HG02870 (cell line): ENCODE measurements around the gene DMBT1.

ENCODE experiments used
- ATAC-seq: cut with Tn5 transposase; IDR thresholded peaks from one replicate; pipeline ENCODE4 v1.9.1; 2021; ENCODE audit warnings: mild to moderate bottlenecking, moderate library complexity; ENCODE audit not compliant: unreplicated experiment

The DMBT1 gene

DNA sequence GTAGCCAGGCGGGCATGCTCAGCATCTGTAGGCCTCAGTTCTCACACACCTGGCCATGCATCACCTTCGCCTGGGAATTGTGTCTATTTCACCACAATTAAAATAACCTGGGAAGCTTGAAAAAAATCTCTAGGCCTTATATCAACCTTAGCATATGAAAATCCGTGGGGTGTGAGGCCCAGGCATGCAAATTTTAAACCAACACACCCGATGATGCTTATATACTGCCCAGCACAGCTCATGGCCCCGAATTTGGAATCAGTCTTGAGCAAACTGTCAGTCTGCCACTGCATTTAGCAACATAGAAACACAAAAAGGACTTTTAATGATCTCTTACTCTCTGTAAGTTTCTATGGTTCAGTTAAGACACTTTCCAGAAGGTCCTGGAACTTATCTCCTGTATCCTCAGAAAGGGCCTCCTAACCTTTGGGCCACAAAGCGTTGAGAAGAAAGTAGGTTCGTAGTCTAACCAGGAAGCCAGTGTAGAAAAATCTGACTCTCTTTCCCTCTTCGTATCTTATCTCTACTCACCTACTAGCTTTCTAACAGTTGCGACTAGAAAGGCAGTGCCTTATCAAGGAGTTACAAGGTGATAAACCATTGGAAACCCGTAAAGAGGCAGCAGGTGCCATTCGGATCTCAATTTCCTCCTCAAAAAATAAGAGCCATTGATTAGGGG, 12.0 kb upstream of the DMBT1 start:
- ATAC-seq, result no peak

GRCh38 chr10:122549636-122550035, 10.9 kb upstream of the DMBT1 start:
- ATAC-seq, result no peak

DNA sequence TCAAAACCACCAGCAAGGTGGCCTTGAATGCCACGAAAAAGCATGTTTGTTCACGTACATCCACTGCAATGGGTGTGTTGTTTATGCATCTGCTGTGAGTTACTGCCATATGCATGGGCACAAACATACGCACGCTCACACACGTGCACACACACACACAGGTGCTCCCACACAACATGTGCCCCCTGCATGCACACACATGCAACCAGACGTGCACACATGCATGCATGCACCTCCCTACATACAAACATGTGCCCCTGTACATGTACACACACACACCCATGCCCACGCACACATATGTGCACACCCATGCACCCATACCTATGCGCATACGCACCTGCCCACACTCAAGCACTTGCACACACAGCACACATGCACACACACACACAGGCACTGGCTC, 10.1 kb upstream of the DMBT1 start:
- ATAC-seq, result no peak

- no peak for ATAC-seq
Measured at GRCh38 chr10:122550983-122551382, 9.6 kb upstream of the DMBT1 start.

DNA sequence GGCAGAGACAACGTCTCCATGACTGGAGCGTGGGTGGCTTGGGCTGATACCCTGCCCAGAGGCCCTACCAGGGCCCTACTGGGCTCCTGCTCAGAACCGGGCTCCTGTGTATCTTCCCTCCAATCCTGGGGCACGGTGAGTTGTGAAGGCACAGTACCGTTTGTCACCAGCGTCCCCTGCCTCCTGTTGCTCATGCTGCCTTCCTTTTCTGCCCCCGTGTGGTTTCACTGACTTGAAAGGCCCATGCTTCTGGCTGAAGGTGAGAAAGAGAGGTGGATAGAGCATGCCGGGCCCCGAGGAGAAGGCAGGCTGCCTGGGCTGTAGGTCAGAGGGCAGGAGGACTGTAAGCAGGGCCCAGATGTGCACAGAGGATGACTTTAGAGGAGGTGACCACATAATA, 9.1 kb upstream of the DMBT1 start:
- ATAC-seq, result no peak

GRCh38 chr10:122553341-122553740, 7.2 kb upstream of the DMBT1 start:
- ATAC-seq, result no peak

DNA sequence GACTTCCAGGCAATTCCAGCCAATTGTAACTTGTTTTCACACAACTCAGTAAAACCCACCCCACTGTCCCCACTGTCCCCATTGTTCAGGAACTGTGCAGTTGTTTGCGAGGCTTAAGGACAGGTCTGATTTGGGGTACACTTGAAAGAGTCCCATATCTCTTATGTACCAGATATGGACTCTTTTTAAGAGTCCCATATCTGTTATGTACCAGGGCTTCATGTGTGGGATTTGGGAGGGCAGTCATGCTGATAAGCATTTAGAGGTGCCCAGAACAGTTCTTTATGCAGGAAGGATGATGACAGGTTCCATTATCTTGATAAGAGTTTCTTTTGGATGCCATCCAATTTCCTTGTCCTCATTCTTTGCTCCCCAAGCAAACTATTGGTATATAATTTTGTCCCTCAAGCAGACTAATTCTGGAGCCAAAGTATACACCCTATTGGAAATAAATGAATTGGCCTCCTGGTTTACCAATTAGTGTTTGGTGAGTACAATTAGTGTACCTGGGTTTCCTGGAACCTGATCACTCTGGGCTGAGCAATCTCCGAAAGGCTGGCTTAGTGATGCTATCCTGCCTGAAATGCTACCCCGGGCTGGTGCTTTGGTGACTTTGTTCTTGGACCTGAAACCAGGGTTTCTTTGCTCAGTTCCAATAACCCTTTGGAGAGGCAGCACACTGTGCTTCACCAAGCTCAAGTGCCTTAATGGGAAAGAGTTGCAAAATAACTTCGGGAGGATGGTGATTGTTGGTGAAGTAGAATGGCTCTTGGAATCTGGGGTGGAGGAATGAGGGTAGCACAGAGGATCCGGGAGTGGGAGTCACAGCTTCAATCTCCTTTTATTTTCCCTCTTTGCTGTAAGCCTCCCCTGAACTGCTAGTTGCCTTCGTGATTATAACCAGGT, 6.2 kb upstream of the DMBT1 start:
- no peak for ATAC-seq

DNA sequence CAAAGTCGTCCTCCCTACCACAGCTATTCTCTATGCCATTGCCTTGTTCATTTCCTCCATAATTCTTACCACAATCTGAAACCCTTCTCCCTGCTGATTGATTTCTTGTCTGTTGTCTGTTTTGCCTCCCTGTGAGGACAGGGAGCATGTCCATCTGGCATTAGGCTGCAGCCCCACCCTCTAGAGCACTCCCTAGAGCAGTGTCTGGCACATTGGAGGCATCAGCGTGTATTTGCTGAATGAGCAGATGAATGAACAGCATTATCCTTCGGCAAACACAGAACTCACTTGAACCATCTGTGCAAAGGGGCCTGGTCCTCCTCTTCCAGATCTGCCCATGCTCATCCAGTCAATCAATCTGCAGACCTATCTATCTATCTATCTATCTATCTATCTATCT, 5.1 kb upstream of the DMBT1 start:
- no peak for ATAC-seq

GRCh38 chr10:122557516-122557915, 3.0 kb upstream of the DMBT1 start:
- no peak for ATAC-seq

GRCh38 chr10:122558452-122558851, 2.1 kb upstream of the DMBT1 start:
- no peak for ATAC-seq

- no peak for ATAC-seq
Measured at GRCh38 chr10:122559228-122559627, 1.3 kb upstream of the DMBT1 start.

GRCh38 chr10:122561212-122561611, 658 bp downstream of the DMBT1 start:
- no peak for ATAC-seq

DNA sequence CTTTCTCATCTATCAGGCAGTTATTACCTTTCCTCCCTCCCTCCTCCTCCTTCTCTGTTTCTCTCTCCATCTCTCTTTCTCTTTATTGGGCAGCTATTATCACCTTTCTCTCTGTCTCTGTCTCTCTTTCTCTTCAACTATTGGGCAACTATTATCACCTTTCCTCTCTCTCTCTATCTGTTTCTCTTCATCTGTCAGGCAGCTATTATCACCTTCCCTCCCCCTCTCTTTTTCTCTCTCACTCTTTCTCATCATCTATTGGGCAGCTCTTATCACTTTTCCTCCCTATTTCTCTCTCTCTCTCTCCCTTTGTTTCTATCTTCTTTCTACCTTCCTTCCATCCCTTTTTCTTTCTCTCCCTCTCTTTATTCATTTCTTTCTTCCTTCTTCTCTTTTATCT, 1.2 kb downstream of the DMBT1 start:
- no peak for ATAC-seq

DNA sequence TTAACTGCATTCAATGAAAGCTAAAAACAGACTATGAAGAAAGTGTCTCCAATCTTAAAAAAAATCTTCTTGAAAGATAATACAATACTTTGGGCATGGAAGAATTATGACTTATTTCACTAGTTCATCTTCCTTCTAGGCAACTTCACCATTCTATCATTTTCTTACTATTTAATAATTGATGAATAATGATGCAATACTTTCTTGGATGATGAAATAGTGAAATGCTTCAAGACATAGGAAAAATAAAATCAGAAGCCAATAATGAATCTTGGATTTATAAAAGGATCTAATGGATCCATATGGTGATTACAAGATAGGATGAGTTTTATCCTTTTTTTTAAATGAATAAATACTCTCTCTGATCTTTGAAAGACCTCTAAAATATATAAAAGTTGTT, 4.4 kb downstream of the DMBT1 start:
- ATAC-seq, result no peak

DNA sequence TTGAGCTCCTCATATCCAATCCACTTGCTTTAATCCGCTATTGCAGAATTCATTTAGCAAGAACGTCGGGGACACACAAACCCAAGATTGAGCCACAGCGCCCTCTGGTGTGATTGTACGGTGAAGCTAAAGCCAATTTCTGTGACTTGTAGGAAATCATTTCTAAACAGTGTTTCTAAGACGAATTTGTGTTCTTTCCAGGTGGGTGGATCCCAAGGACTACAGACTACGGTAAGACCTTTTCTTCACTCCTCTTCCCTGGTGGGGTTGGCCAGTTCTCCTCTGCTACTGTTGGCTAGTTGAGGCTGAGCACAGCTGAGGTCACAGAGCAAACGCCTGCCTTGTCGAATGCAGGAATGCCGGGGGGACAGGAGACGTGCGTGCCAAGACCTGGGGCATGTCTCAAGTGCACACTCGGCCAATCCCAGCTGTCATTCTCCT, 5.2 kb downstream of the DMBT1 start:
- no peak for ATAC-seq

DNA sequence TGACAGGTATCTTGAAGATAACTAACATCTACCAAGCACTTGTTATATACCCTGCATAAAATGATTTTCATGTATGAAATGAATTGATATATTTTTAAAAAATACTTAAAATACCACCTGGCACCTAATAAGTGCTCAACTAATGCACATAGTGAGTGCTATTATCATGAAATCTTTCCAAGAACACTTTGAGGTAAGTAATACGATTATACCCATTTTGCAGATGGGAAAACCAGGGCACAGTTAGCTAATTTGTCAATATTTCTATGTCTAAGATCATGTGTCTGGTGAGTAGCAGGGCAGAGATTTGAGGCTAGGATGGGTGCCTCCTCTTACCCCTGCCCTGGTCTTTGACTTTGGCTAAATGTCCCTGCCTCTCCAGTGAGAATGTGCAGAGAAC, 6.1 kb downstream of the DMBT1 start:
- no peak for ATAC-seq

- no peak for ATAC-seq
Measured at GRCh38 chr10:122567056-122567660, 6.6 kb downstream of the DMBT1 start.

GRCh38 chr10:122568551-122568950, 8.0 kb downstream of the DMBT1 start:
- no peak for ATAC-seq

- no peak for ATAC-seq
Measured at GRCh38 chr10:122570920-122571319, 10.4 kb downstream of the DMBT1 start.

DNA sequence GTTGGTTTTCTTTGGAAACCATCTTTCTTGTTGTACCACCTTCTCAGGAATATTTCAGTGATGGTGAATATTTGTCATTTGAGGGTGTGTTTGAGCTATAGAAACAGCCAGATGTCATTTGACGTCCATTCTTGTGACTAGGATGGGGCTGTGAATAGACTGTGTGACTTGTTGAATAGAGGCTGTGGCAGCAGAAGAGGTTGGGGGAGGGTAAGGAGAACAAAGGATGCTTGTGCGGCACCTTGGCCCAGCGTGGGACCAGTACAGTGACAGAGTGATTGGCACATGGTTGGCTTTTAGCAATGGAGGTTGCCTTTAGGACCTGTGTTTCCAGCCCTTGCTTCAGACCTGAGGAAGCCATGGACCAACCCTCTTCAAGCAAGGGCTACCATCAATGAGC, 11.3 kb downstream of the DMBT1 start:
- no peak for ATAC-seq

DNA sequence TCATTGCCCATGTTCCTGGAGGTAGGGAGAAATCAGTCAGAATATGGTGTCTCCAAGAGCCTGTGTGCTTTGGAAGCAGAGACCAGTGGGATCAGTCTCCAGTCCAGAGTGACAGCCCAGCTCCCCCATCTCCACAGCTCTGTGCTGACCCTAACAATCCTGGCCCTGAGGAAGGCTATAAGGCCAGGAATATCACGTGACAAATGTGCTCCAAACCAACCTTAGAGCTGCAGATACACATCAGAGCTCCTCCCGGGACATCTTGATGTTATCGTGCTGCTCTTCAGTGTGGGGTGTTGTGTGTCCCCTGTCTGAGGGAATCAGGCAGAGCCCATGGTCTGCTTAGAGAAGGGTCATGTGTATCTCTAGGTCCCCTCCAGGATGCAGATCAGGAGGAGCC, 15.2 kb downstream of the DMBT1 start:
- ATAC-seq, result no peak

DNA sequence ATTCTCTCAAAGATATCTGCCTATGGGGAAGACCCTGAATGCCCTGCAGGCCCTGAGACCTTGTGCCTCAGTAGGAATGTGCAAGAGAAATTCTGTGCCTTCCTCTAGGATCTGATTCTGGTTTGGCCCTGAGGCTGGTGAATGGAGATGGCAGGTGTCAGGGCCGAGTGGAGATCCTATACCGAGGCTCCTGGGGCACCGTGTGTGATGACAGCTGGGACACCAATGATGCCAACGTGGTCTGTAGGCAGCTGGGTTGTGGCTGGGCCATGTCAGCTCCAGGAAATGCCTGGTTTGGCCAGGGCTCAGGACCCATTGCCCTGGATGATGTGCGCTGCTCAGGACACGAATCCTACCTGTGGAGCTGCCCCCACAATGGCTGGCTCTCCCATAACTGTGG, 15.7 kb downstream of the DMBT1 start:
- no peak for ATAC-seq
